BE2C (cell line): Measurements from ENCODE around the gene TBC1D7.

Experiments used
- DNase-seq: peaks from one replicate; pipeline ENCODE4 v3.0.0-alpha.2; 2020
- H3K27me3 ChIP-seq: fragments of 250-450 bp; sonication (Bioruptor Pico); 2 replicates; pipeline ENCODE4 v1.5.1; 2020; ENCODE audit warnings: mild to moderate bottlenecking
- H3K36me3 ChIP-seq: fragments of 250-450 bp; sonication (Bioruptor Pico); 2 replicates; pipeline ENCODE4 v1.5.1; 2020; ENCODE audit warnings: mild to moderate bottlenecking
- H3K4me1 ChIP-seq: fragments of 250-450 bp; sonication (Bioruptor Pico); 2 replicates; pipeline ENCODE4 v1.5.1; 2020
- H3K4me3 ChIP-seq: 2 replicates; pipeline ENCODE4 v1.5.1; 2011; ENCODE audit warnings: low read depth, low read length
- H3K9me3 ChIP-seq: fragments of 250-450 bp; sonication (Bioruptor Pico); 2 replicates; pipeline ENCODE4 v1.5.1; 2020
- CTCF ChIP-seq: IDR thresholded peaks from 2 replicates; pipeline ENCODE4 v1.5.1; 2012; ENCODE audit warnings: mild to moderate bottlenecking, low read depth, low read length

Gene TBC1D7

GRCh38 chr6:13372688-13373487 lies 44.6 kb upstream of the TBC1D7 start:
- Histone ChIP-seq H3K4me3 (no peak overlapping the region), H3K4me1 (peaks cover 8% of the 10 kb centered on the region), H3K9me3 (no peaks in the 10 kb centered on the region), H3K36me3 (no peaks in the 10 kb centered on the region), H3K27me3 (no peaks in the 10 kb centered on the region)
- no peak for DNase-seq
- TF ChIP-seq CTCF: no peak

GRCh38 chr6:13372076-13372475 lies 43.7 kb upstream of the TBC1D7 start:
- H3K4me3 ChIP-seq: no peak overlapping the region
- DNase-seq: no peak
- no peaks in the 10 kb centered on the region for H3K36me3 ChIP-seq
- peaks cover 15% of the 10 kb centered on the region for H3K4me1 ChIP-seq
- no peaks in the 10 kb centered on the region for H3K9me3 ChIP-seq
- no peaks in the 10 kb centered on the region for H3K27me3 ChIP-seq
- no peak for TF ChIP-seq CTCF

GRCh38 chr6:13371421-13372072 lies 43.2 kb upstream of the TBC1D7 start:
- no peaks in the 10 kb centered on the region for H3K27me3 ChIP-seq
- peaks cover 15% of the 10 kb centered on the region for H3K4me1 ChIP-seq
- H3K4me3 ChIP-seq: no peak overlapping the region
- TF ChIP-seq CTCF: no peak
- DNase-seq: no peak
- no peaks in the 10 kb centered on the region for H3K36me3 ChIP-seq
- no peaks in the 10 kb centered on the region for H3K9me3 ChIP-seq

- no peak for DNase-seq
- Histone ChIP-seq H3K36me3 (no peaks in the 10 kb centered on the region), H3K9me3 (no peaks in the 10 kb centered on the region), H3K4me1 (peaks cover 15% of the 10 kb centered on the region), H3K27me3 (no peaks in the 10 kb centered on the region), H3K4me3 (no peak overlapping the region)
- TF ChIP-seq CTCF: no peak
These were observed 42.3 kb upstream of the TBC1D7 start for GRCh38 chr6:13370623-13371022.

- no peak for TF ChIP-seq CTCF
- peaks cover 15% of the 10 kb centered on the region for H3K4me1 ChIP-seq
- H3K36me3 ChIP-seq: no peaks in the 10 kb centered on the region
- no peaks in the 10 kb centered on the region for H3K9me3 ChIP-seq
- no peaks in the 10 kb centered on the region for H3K27me3 ChIP-seq
- no peak overlapping the region for H3K4me3 ChIP-seq
- no peak for DNase-seq
These were observed 41.3 kb upstream of the TBC1D7 start for GRCh38 chr6:13369591-13369990.

- Histone ChIP-seq H3K9me3 (no peaks in the 10 kb centered on the region), H3K4me3 (no peak overlapping the region), H3K4me1 (peaks cover 15% of the 10 kb centered on the region), H3K27me3 (no peaks in the 10 kb centered on the region), H3K36me3 (no peaks in the 10 kb centered on the region)
- DNase-seq: no peak
- no peak for TF ChIP-seq CTCF
These were observed 40.4 kb upstream of the TBC1D7 start for GRCh38 chr6:13368731-13369115.
